GM13976 (cell line): Measurements from ENCODE around the gene AKAP11.

Experiments
- DNase-seq: peaks from one replicate; pipeline ENCODE4 v3.0.0; 2012; ENCODE audit warnings: low spot score
- CTCF ChIP-seq: IDR thresholded peaks from 2 replicates; pipeline ENCODE4 v1.5.1; 2012; ENCODE audit warnings: borderline replicate concordance, mild to moderate bottlenecking; ENCODE audit not compliant: insufficient read depth; ENCODE audit errors: extremely low read depth, missing control alignments, control extremely low read depth
- in situ Hi-C: fragments of 300-500 bp; cut with MboI; formaldehyde crosslinking; loops from one replicate; pipeline ENCODE4 v1.12.0; 2022; ENCODE audit warnings: low sequenced_read_pairs, mixed read lengths, inconsistent platforms; ENCODE audit not compliant: unreplicated experiment

Gene AKAP11

GRCh38 chr13:42369071-42369797 is 97.3 kb downstream of the AKAP11 start:
- no peak for DNase-seq
- in situ Hi-C loops: no loop called here

GRCh38 chr13:42370229-42370628 is 98.3 kb downstream of the AKAP11 start:
- TF ChIP-seq CTCF: no peak
- in situ Hi-C loops: no loop called here
- DNase-seq: no peak

More at GRCh38 chr13:42369071-42369797, 97.3 kb downstream of the AKAP11 start:
- no peak for TF ChIP-seq CTCF
